Choroid plexus epithelial cell (primary cell): ENCODE data around the gene PRKAA2.

Experiments
- DNase-seq: peaks from one replicate; pipeline ENCODE4 v3.0.0-alpha.2; 2010; ENCODE audit warnings: low read depth
- H3K4me3 ChIP-seq: 2 replicates; pipeline ENCODE4 v1.5.1; 2011; ENCODE audit warnings: low read depth, mild to moderate bottlenecking, control low read depth, low read length, moderate library complexity
- TF ChIP-seq, protein P1 (sequence below): conservative IDR thresholded peaks from 2 replicates; pipeline ENCODE4 v1.5.1; 2011; ENCODE audit warnings: low read depth, mild to moderate bottlenecking, control low read depth, inconsistent platforms, low read length, moderate library complexity

PRKAA2 gene

DNA sequence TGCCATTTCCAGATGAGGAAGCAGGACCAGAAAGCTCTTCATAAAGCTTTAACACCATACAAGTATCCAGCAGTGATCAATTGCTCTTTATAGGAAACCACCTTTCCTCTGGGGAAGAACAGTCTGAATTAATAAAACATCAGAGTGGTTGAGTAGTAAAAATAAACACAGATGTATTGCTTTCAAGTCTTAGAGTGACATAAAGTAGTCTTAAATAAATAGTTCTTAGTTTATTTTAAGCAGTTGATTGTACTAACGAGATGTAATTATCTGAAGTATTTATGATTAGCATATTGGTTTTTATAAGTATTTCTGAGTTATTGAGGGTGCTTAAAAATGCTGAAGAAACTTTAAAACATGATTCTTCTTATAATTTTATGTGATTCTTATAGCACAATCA is 67.0 kb downstream of the PRKAA2 start:
- no peak overlapping the region for H3K4me3 ChIP-seq
- TF ChIP-seq, protein P1, sequence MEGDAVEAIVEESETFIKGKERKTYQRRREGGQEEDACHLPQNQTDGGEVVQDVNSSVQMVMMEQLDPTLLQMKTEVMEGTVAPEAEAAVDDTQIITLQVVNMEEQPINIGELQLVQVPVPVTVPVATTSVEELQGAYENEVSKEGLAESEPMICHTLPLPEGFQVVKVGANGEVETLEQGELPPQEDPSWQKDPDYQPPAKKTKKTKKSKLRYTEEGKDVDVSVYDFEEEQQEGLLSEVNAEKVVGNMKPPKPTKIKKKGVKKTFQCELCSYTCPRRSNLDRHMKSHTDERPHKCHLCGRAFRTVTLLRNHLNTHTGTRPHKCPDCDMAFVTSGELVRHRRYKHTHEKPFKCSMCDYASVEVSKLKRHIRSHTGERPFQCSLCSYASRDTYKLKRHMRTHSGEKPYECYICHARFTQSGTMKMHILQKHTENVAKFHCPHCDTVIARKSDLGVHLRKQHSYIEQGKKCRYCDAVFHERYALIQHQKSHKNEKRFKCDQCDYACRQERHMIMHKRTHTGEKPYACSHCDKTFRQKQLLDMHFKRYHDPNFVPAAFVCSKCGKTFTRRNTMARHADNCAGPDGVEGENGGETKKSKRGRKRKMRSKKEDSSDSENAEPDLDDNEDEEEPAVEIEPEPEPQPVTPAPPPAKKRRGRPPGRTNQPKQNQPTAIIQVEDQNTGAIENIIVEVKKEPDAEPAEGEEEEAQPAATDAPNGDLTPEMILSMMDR: no peak
- DNase-seq: no peak

DNA sequence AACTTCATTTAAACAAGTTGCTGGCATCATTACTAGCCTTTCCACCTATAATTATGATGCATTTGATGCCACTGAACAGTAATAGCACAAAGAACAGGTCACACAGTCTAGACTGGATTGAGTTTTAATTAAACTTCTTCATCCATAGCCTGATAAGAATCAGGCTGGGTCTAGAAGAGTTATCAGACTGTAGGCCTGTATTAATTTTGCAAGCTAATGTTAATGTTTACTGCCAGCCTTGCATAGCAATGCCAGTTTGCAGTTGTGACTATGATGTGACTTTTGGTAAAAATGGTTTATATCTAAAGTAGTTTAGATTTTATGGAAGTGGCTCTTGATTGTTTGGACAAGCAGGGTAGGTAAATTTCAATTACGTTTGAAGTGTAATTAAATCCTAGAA is 68.0 kb downstream of the PRKAA2 start:
- H3K4me3 ChIP-seq: no peak overlapping the region
- DNase-seq: no peak
- TF ChIP-seq, protein P1: no peak

DNA sequence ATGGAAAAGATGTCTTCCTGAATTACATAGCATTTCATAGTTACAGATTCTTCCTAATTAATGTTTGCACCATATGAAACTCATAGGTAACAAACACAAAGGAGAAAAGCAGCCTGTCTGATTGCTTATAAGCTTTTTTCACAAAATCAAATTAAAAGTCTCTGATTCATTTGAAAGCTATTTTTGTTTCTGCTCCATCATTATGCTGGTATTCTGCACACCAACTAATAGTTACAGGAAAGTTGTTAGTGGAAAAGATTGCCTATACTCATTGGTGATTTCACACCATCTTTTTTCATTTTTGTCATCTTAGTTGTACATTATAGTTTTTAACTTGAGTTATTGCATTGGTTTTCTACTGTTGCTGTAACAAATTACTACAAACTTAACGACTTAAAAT is 70.0 kb downstream of the PRKAA2 start:
- no peak overlapping the region for H3K4me3 ChIP-seq
- TF ChIP-seq, protein P1: no peak
- peak; percentile 6 for DNase-seq

DNA sequence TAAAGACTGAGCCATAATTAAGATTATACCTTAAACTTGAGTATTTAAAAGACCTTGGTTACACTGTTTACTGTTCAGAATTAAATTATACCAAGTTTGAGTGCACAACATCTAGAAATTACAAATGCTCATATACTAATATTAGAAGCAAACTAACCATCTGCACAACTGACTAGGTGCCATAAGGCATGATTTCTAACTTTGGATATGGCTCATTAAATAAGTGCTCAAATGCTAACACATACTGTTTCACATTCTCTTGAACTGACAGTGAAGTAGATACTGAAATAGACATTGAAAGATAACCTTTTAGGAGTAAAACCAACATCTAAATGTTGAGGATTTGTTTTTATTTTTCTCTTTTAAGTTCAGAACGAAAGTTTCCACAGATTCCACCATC is 74.1 kb downstream of the PRKAA2 start:
- TF ChIP-seq, protein P1: no peak

DNA sequence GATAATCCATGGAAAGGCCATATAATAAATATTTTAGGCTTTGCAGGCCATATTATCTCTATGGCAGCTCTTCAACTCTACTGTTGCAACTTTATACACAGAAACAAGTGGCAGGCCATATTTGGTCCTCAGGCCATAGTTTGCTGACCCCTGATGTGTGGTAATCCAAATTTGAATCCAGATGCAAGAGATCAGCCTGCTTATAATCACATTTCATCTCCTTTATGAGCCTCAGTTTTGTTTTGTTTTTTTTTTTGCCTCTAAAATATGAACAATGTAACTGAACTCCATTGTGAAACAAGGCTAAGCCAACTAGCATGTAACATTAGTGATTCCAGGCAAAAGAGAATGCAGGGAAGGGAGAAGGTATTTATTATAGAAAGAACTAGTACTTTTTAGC is 81.6 kb downstream of the PRKAA2 start:
- no peak overlapping the region for H3K4me3 ChIP-seq
- DNase-seq: no peak
- TF ChIP-seq, protein P1: no peak

More for the DNA sequence above, 74.1 kb downstream of the PRKAA2 start:
- no peak for DNase-seq
- H3K4me3 ChIP-seq: no peak overlapping the region

DNA sequence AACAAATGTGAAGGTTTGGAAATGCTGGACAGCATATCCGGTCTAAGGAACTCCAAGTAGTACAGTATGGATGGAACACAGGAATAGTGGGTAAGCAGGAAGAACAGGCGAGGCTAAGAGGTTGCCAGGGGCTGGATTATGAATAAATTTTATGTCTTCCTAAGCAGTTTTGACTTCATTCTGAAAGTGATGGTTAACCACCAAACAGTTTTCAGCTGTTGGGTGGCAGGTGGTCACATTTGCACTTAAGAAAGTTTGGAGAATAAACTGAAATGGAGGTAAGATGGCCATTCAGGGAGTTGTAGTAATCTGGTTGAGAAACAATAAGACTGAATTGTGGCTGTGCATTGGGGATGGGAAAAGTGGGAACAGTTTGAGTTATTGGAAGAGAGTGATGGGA is 83.8 kb downstream of the PRKAA2 start:
- TF ChIP-seq, protein P1: no peak

DNA sequence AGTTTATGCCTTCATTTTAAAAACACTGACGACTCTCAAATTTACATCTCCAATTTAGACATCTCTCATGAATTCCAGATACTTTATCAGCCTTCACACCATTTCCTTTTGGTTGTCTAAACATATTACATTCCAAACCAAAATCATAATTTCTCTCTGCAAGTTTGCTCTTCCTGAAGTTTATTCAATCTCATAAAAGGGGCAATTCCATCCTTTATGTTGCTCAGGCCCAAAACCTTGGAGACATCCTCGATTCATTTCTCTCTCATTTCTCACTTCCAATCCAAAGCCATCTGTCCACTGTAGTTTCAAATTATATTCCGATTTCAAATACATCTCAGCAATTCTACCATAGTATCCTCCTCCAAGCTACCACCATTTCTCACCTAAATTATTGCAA is 100.1 kb downstream of the PRKAA2 start:
- H3K4me3 ChIP-seq: no peak overlapping the region
- DNase-seq: no peak
- TF ChIP-seq, protein P1: no peak

More for the DNA sequence above, 83.8 kb downstream of the PRKAA2 start:
- no peak for DNase-seq
- H3K4me3 ChIP-seq: no peak overlapping the region
